B cell (primary cell): ENCODE data around the gene NOS3. TPM values are rescaled to one million over a fixed set of nuclear protein-coding genes. Genes with fewer than 3 reads are reported as not detected.

Experiments used
- ATAC-seq: fragments of 200-7000 bp; cut with Tn5 transposase; one replicate; pipeline ENCODE4 v1.10.0; 2021; ENCODE audit warnings: low read depth, mild to moderate bottlenecking, moderate number of reproducible peaks, moderate library complexity
- CTCF ChIA-PET: fragments of 350-600 bp; sonication (Branson Sonifier 250); formaldehyde crosslinking; loops from one replicate; lab custom pipeline; 2021; ENCODE audit warnings: antibody characterized with exemption, inconsistent platforms; lab: Charles Lee
- POLR2A ChIA-PET: fragments of 350-600 bp; sonication (Branson Sonifier 250); formaldehyde crosslinking; loops from one replicate; lab custom pipeline; 2021; ENCODE audit warnings: antibody characterized with exemption; lab: Charles Lee
- DNase-seq: peaks from one replicate; pipeline ENCODE4 v3.0.0; 2013
- H2AFZ ChIP-seq: 2 replicates; pipeline ENCODE4 v1.6.1; 2012; ENCODE audit warnings: mild to moderate bottlenecking, low read depth, low read length; ENCODE audit not compliant: insufficient read depth, poor library complexity, severe bottlenecking
- H3K27ac ChIP-seq, 2 donors: 1 replicate in 1 of 2; 2 replicates in 1 of 2; pipeline ENCODE4 v1.5.1; 2012 to 2013; ENCODE audit warnings: low read length in 2 of 2, mild to moderate bottlenecking in 2 of 2, moderate library complexity in 1 of 2
- H3K27me3 ChIP-seq, 4 experiments: fragments of 200-600 bp in 1 of 4; sonication (generic) in 1 of 4; replicated peaks in 1 of 4; 1 replicate in 2 of 4; 2 replicates in 2 of 4; pipeline versions ENCODE4 v1.6.1 to v1.7.0; 2013 to 2016; ENCODE audit warnings: low read length in 3 of 4, mild to moderate bottlenecking in 2 of 4, mixed read lengths in 1 of 4, moderate library complexity in 1 of 4; ENCODE audit not compliant: insufficient read depth in 4 of 4, control insufficient read depth in 3 of 4; ENCODE audit errors: control extremely low read depth in 1 of 4
- H3K36me3 ChIP-seq, 2 experiments: replicated peaks in 1 of 2; 1 replicate in 1 of 2; 2 replicates in 1 of 2; pipeline versions ENCODE4 v1.6.1 to v1.7.1; 2013; ENCODE audit warnings: low read length in 1 of 2; ENCODE audit not compliant: insufficient read depth in 2 of 2, control insufficient read depth in 1 of 2; ENCODE audit errors: control extremely low read depth in 1 of 2, extremely low read depth in 1 of 2
- H3K4me1 ChIP-seq, 2 donors: fragments of 200-600 bp in 1 of 2; sonication (generic) in 1 of 2; 1 replicate in 1 of 2; 2 replicates in 1 of 2; pipeline versions ENCODE4 v1.5.1 to v1.6.1; 2013 to 2017; ENCODE audit warnings: low read length in 2 of 2; ENCODE audit not compliant: control insufficient read depth in 2 of 2, insufficient read depth in 2 of 2
- H3K4me2 ChIP-seq: replicated peaks from 2 replicates; pipeline ENCODE3; 2012; ENCODE audit warnings: mild to moderate bottlenecking, low read depth, low read length; ENCODE audit not compliant: poor library complexity, severe bottlenecking
- H3K4me3 ChIP-seq, 5 experiments: fragments of 200-600 bp in 1 of 5; sonication (generic) in 1 of 5; 1 replicate in 3 of 5; 2 replicates in 2 of 5; pipeline versions ENCODE4 v1.5.1 to v1.7.0; 2011 to 2016; ENCODE audit warnings: low read length in 4 of 5, mild to moderate bottlenecking in 4 of 5, low read depth in 2 of 5, control low read depth in 1 of 5, moderate library complexity in 1 of 5; ENCODE audit not compliant: insufficient read depth in 1 of 5; ENCODE audit errors: control extremely low read depth in 1 of 5, extremely low read depth in 1 of 5
- H3K79me2 ChIP-seq: fragments of 200-600 bp; sonication (generic); one replicate; pipeline ENCODE4 v1.6.0; 2016; ENCODE audit warnings: low read length; ENCODE audit not compliant: control insufficient read depth, insufficient read depth
- H3K9ac ChIP-seq: fragments of 200-600 bp; sonication (generic); 2 replicates; pipeline ENCODE4 v1.6.1; 2017; ENCODE audit warnings: mild to moderate bottlenecking, low read length, moderate library complexity
- H3K9me3 ChIP-seq, 3 donors: one replicate each; pipeline versions ENCODE4 v1.6.1 to v1.7.1; 2013; ENCODE audit warnings: low read length in 2 of 3; ENCODE audit not compliant: control insufficient read depth in 2 of 3, insufficient read depth in 1 of 3; ENCODE audit errors: control extremely low read depth in 1 of 3
- H4K20me1 ChIP-seq: 2 replicates; pipeline ENCODE4 v1.6.0; 2012; ENCODE audit warnings: mild to moderate bottlenecking, low read length; ENCODE audit not compliant: insufficient read depth, control insufficient read depth, poor library complexity, severe bottlenecking
- H3K27ac Mint-ChIP-seq: one replicate; pipeline ENCODE4 v1.8.0; 2021; ENCODE audit warnings: mixed read lengths
- H3K27me3 Mint-ChIP-seq: one replicate; pipeline ENCODE4 v1.8.0; 2021; ENCODE audit warnings: mixed read lengths
- H3K4me1 Mint-ChIP-seq: one replicate; pipeline ENCODE4 v1.8.0; 2021; ENCODE audit warnings: mixed read lengths
- H3K4me3 Mint-ChIP-seq: one replicate; pipeline ENCODE4 v1.8.0; 2021; ENCODE audit warnings: mixed read lengths
- H3K9me3 Mint-ChIP-seq: one replicate; pipeline ENCODE4 v1.8.0; 2022; ENCODE audit warnings: mixed read lengths; ENCODE audit not compliant: insufficient read depth
- EZH2 ChIP-seq: IDR thresholded peaks from 2 replicates; pipeline ENCODE4 v1.6.1; 2012; ENCODE audit warnings: borderline replicate concordance, low read depth, mild to moderate bottlenecking, moderate library complexity, low read length; ENCODE audit not compliant: insufficient read depth, poor library complexity, severe bottlenecking
- WGBS: methylation state at CpG from one replicate; pipeline ENCODE4 v1.1.5; 2013; ENCODE audit warnings: missing lambda C conversion rate; ENCODE audit not compliant: insufficient coverage; 5-methylcytosine and 5-hydroxymethylcytosine counted together
- intact Hi-C: fragments of 100-400 bp; cut with micrococcal nuclease; formaldehyde crosslinking; loops from one replicate; pipeline ENCODE4 v1.10.0; 2022
- polyA plus RNA-seq: library from polyadenylated mRNA; depleted of rRNA; stranded (reverse); fragments of >200 nt; gene quantifications from 2 replicates; pipeline ENCODE4 v1.2.3, GENCODE V29; 2012
- total RNA-seq, 2 donors: library from RNA; stranded (reverse); fragments of 120-200 nt in 1 of 2; gene quantifications; 1 replicate in 1 of 2; 2 replicates in 1 of 2; pipeline versions ENCODE4 v1.2.3 to v1.2.4, GENCODE V29; 2013 to 2022
- TF ChIP-seq, protein P1 (sequence below): fragments of 200-600 bp; IDR thresholded peaks from one replicate; pipeline ENCODE4 v1.8.0; 2022; ENCODE audit warnings: antibody characterized with exemption, mild to moderate bottlenecking

Gene NOS3
- total and polyA plus RNA-seq, 2 donors (not counting 1 experiment from before 2014, with no cell fraction given) = 0.39 to 0.54 TPM

DNA sequence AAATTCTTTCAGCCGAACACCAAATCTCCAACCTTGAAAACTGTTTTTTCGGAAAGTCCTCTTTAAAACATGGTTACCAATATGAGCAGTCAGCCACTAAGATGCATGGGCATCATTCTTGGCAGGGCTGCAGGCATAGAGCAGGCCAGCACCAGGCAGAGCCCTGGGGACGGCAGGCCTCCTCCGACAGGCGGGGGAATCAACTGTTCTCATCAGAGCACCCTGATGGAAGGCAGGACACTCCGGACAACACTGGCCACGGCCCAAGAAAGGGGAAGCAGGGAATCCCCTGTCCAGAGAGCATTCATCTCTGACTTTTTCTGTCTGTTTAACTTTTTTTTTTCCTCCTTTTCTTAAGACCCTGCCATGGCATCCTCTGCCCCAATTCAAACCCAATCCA lies 1.4 kb upstream of the NOS3 start:
- Histone ChIP-seq H3K9me3 (peaks cover 0 to 26% (median 5%) of the 10 kb centered on the region in 3 donors), H3K4me3 (no peak overlapping the region), H3K27me3 (peaks cover 0 to 52% (median 9%) of the 10 kb centered on the region in 4 experiments), H3K79me2 (no peaks in the 10 kb centered on the region), H4K20me1 (no peaks in the 10 kb centered on the region), H3K27ac (no peak overlapping the region), H2AFZ (no peak overlapping the region), H3K4me1 (peaks cover 8 to 12% of the 10 kb centered on the region in 2 donors), H3K9ac (no peak overlapping the region), H3K4me2 (no peak overlapping the region), H3K36me3 (no peaks in the 10 kb centered on the region)
- Mint-ChIP-seq H3K27ac (no peak overlapping the region), H3K4me3 (no peak overlapping the region), H3K4me1 (peaks cover 17% of the 10 kb centered on the region), H3K27me3 (peaks cover 55% of the 10 kb centered on the region), H3K9me3 (peaks cover 3% of the 10 kb centered on the region)
- CTCF ChIA-PET = interaction anchor here (0.6 to 1.6 kb wide), 2 partner anchors 12 to 211 kb away, joined by 3 to 4 read pairs; no protein-coding TSS in a partner anchor
- DNase-seq (no peak), ATAC-seq (no peak)
- no peak for TF ChIP-seq EZH2
- TF ChIP-seq, protein P1, sequence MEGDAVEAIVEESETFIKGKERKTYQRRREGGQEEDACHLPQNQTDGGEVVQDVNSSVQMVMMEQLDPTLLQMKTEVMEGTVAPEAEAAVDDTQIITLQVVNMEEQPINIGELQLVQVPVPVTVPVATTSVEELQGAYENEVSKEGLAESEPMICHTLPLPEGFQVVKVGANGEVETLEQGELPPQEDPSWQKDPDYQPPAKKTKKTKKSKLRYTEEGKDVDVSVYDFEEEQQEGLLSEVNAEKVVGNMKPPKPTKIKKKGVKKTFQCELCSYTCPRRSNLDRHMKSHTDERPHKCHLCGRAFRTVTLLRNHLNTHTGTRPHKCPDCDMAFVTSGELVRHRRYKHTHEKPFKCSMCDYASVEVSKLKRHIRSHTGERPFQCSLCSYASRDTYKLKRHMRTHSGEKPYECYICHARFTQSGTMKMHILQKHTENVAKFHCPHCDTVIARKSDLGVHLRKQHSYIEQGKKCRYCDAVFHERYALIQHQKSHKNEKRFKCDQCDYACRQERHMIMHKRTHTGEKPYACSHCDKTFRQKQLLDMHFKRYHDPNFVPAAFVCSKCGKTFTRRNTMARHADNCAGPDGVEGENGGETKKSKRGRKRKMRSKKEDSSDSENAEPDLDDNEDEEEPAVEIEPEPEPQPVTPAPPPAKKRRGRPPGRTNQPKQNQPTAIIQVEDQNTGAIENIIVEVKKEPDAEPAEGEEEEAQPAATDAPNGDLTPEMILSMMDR = no peak
- intact Hi-C loops = loop anchor here (10.0 kb wide), 1 partner anchor 215 kb away; no protein-coding TSS in a partner anchor
- WGBS = 85% methylated on average over 7 of the region's 7 CpGs
- POLR2A ChIA-PET = no interaction called here

GRCh38 chr7:150992051-150992640 lies 1.3 kb downstream of the NOS3 start:
- ChIA-PET POLR2A (no interaction called here), CTCF (interaction anchor here (0.7 to 1.6 kb wide), 2 partner anchors 94 to 264 kb away, joined by 3 read pairs; no protein-coding TSS in a partner anchor)
- intact Hi-C loops = no loop called here
- Histone ChIP-seq H3K4me3 (no peak overlapping the region), H3K9me3 (peaks cover 0 to 36% (median 5%) of the 10 kb centered on the region in 3 donors), H3K4me1 (peaks cover 8 to 24% of the 10 kb centered on the region in 2 donors), H4K20me1 (no peaks in the 10 kb centered on the region), H3K27ac (no peak overlapping the region), H3K9ac (no peak overlapping the region), H3K36me3 (no peaks in the 10 kb centered on the region), H3K4me2 (no peak overlapping the region), H2AFZ (no peak overlapping the region), H3K79me2 (no peaks in the 10 kb centered on the region), H3K27me3 (peaks cover 0 to 47% (median 7%) of the 10 kb centered on the region in 4 experiments)
- WGBS = 98% methylated on average over 4 of the region's 6 CpGs
- Mint-ChIP-seq H3K9me3 (peaks cover 3% of the 10 kb centered on the region), H3K4me1 (peaks cover 13% of the 10 kb centered on the region), H3K27me3 (peaks cover 41% of the 10 kb centered on the region), H3K27ac (no peak overlapping the region), H3K4me3 (no peak overlapping the region)
- TF ChIP-seq, protein P1 = no peak
- TF ChIP-seq EZH2 = no peak
- DNase-seq = no peak
- ATAC-seq = no peak
